Neural cell (in vitro differentiated cells): Measurements from ENCODE around the gene NSUN6. TPM values are rescaled to one million over a fixed set of nuclear protein-coding genes. Genes with fewer than 3 reads are reported as not detected.

Experiments used
- H2AFZ ChIP-seq: fragments of 200-600, 300-800 bp; sonication (generic), shearing (Covaris generic); 2 replicates; pipeline ENCODE4 v1.6.0; 2014; ENCODE audit warnings: low read depth, mild to moderate bottlenecking, antibody characterized with exemption, low read length, moderate library complexity
- H3F3A ChIP-seq: fragments of 200-600 bp; shearing (Covaris generic); 2 replicates; pipeline ENCODE4 v1.6.1; 2016; ENCODE audit warnings: mild to moderate bottlenecking, moderate library complexity, mixed read lengths, antibody characterized with exemption, low read length; ENCODE audit not compliant: insufficient read depth, poor library complexity, severe bottlenecking
- H3K27ac ChIP-seq: fragments of 200-600, 300-800 bp; sonication (generic), shearing (Covaris generic); 2 replicates; pipeline ENCODE4 v1.5.1; 2014; ENCODE audit warnings: mild to moderate bottlenecking, low read length, moderate library complexity
- H3K27me3 ChIP-seq: fragments of 300-800, 200-600 bp; sonication (generic), shearing (Covaris generic); 2 replicates; pipeline ENCODE4 v1.6.0; 2014; ENCODE audit warnings: mild to moderate bottlenecking, low read depth, low read length, moderate library complexity; ENCODE audit not compliant: insufficient read depth
- H3K36me3 ChIP-seq: fragments of 300-800, 200-600 bp; sonication (generic), shearing (Covaris generic); 2 replicates; pipeline ENCODE4 v1.5.1; 2014; ENCODE audit warnings: mild to moderate bottlenecking, antibody characterized with exemption, low read length, moderate library complexity; ENCODE audit not compliant: insufficient read depth
- H3K4me2 ChIP-seq: fragments of 300-800, 200-600 bp; sonication (generic), shearing (Covaris generic); 2 replicates; pipeline ENCODE4 v1.6.0; 2014; ENCODE audit warnings: mild to moderate bottlenecking, low read length
- H3K4me3 ChIP-seq: fragments of 300-800, 200-600 bp; sonication (generic), shearing (Covaris generic); 2 replicates; pipeline ENCODE4 v1.5.1; 2014; ENCODE audit warnings: mild to moderate bottlenecking, low read length, moderate library complexity
- H3K79me2 ChIP-seq: fragments of 200-600 bp; shearing (Covaris generic); replicated peaks from 2 replicates; pipeline ENCODE4 v1.6.0; 2014; ENCODE audit warnings: mild to moderate bottlenecking, low read length, moderate library complexity; ENCODE audit not compliant: insufficient read depth
- H3K9ac ChIP-seq: fragments of 300-800, 200-600 bp; sonication (generic), shearing (Covaris generic); 2 replicates; pipeline ENCODE4 v1.6.1; 2016; ENCODE audit warnings: mild to moderate bottlenecking, low read length, mixed read lengths
- H3K9me2 ChIP-seq: fragments of 200-600 bp; shearing (Covaris generic); 2 replicates; pipeline ENCODE4 v1.6.1; 2016; ENCODE audit warnings: mild to moderate bottlenecking, low read length, mixed read lengths; ENCODE audit not compliant: insufficient read depth
- H3K9me3 ChIP-seq: fragments of 200-600, 300-800 bp; sonication (generic), shearing (Covaris generic); 2 replicates; pipeline ENCODE4 v1.6.1; 2016; ENCODE audit warnings: mild to moderate bottlenecking, mixed run types, low read length, moderate library complexity, mixed read lengths
- H4K20me1 ChIP-seq: fragments of 200-600 bp; shearing (Covaris generic); 2 replicates; pipeline ENCODE4 v1.6.1; 2016; ENCODE audit warnings: mild to moderate bottlenecking, mixed run types; ENCODE audit not compliant: insufficient read depth
- CTCF ChIP-seq: fragments of 450-650 bp; IDR thresholded peaks from 2 replicates; pipeline ENCODE4 v1.5.1; 2014; ENCODE audit warnings: antibody characterized with exemption, mild to moderate bottlenecking, moderate library complexity; ENCODE audit not compliant: poor library complexity, severe bottlenecking
- EP300 ChIP-seq: fragments of 450-650 bp; conservative IDR thresholded peaks from 2 replicates; pipeline ENCODE4 v1.6.1; 2014; ENCODE audit warnings: antibody characterized with exemption, mild to moderate bottlenecking, moderate library complexity; ENCODE audit not compliant: poor library complexity, severe bottlenecking
- EZH2 ChIP-seq: fragments of 200-600, 300-800 bp; shearing (Covaris generic), sonication (generic); IDR thresholded peaks from 2 replicates; pipeline ENCODE4 v1.6.1; 2014; ENCODE audit warnings: antibody characterized with exemption, low read length, borderline replicate concordance, mild to moderate bottlenecking; ENCODE audit not compliant: insufficient read depth, poor library complexity, severe bottlenecking
- MXI1 ChIP-seq: fragments of 450-650 bp; conservative IDR thresholded peaks from 2 replicates; pipeline ENCODE4 v1.6.1; 2014; ENCODE audit warnings: antibody characterized with exemption, mild to moderate bottlenecking; ENCODE audit not compliant: poor library complexity, severe bottlenecking
- POLR2AphosphoS5 ChIP-seq: IDR thresholded peaks from 2 replicates; pipeline ENCODE4 v1.6.1; 2012
- RAD21 ChIP-seq: fragments of 450-650 bp; conservative IDR thresholded peaks from 2 replicates; pipeline ENCODE4 v1.6.1; 2014; ENCODE audit warnings: antibody characterized with exemption, mild to moderate bottlenecking, moderate library complexity
- REST ChIP-seq: IDR thresholded peaks from 2 replicates; pipeline ENCODE4 v1.6.1; 2012; ENCODE audit warnings: borderline replicate concordance
- SMC3 ChIP-seq: fragments of 450-650 bp; conservative IDR thresholded peaks from 2 replicates; pipeline ENCODE4 v1.6.1; 2014; ENCODE audit warnings: antibody characterized with exemption, mild to moderate bottlenecking, moderate library complexity; ENCODE audit not compliant: poor library complexity
- TAF1 ChIP-seq: IDR thresholded peaks from 2 replicates; pipeline ENCODE4 v1.6.1; 2012; ENCODE audit warnings: low read depth
- polyA minus RNA-seq: library from RNA; depleted of rRNA, polyadenylated mRNA; stranded (reverse); fragments of >200 nt; gene quantifications from 2 replicates; pipeline ENCODE4 v1.2.3, GENCODE V29; 2014
- polyA plus RNA-seq: library from polyadenylated mRNA; depleted of rRNA; stranded (reverse); fragments of >200 nt; gene quantifications from 2 replicates; pipeline ENCODE4 v1.2.3, GENCODE V29; 2014

Gene NSUN6
- polyA plus RNA-seq (49.1 and 74.6 TPM in 2 replicates), polyA minus RNA-seq (57.5 and 59.0 TPM in 2 replicates)

GRCh38 chr10:18651324-18652007 is at the start of gene NSUN6:
Gene NSUN6 (minus strand): TSS chr10:18651587. CDS start chr10:18651203, 384 bp downstream.
- H3K79me2 ChIP-seq = peaks cover 33% of the 10 kb centered on the region
- H3K9me2 ChIP-seq = no peaks in the 10 kb centered on the region

More at GRCh38 chr10:18651324-18652007, at the start of gene NSUN6:
- peak within 1 kb of the TSS; percentile 73 for H3K27ac ChIP-seq
- H3F3A ChIP-seq = no peaks in the 10 kb centered on the region
- no peaks in the 10 kb centered on the region for H3K9me3 ChIP-seq
- H4K20me1 ChIP-seq = no peaks in the 10 kb centered on the region
- no peaks in the 10 kb centered on the region for H3K27me3 ChIP-seq
- TF ChIP-seq EP300 = peak; percentile 49
- TF ChIP-seq REST = peak; percentile 31
- TF ChIP-seq SMC3 = peak; percentile 50
- peak; percentile 98 for TF ChIP-seq MXI1
- TF ChIP-seq RAD21 = peak; percentile 53
- TF ChIP-seq TAF1 = no peak
- TF ChIP-seq CTCF = peak; percentile 34
- TF ChIP-seq POLR2AphosphoS5 = peak; percentile 86
- no peak for TF ChIP-seq EZH2
- peak within 1 kb of the TSS; percentile 99 for H3K4me2 ChIP-seq
- H2AFZ ChIP-seq = peak within 1 kb of the TSS; percentile 98
- H3K9ac ChIP-seq = peak within 1 kb of the TSS; percentile 74
- no peaks in the 10 kb centered on the region for H3K36me3 ChIP-seq
- peak within 1 kb of the TSS; percentile 91 for H3K4me3 ChIP-seq
